ENCODE results near the gene PLSCR2. TPM values are rescaled to one million over a fixed set of nuclear protein-coding genes. Genes with fewer than 3 reads are reported as not detected.

Gene PLSCR2
- total RNA-seq, 1 experiment from 2014 or later: not detected

- Histone ChIP-seq H4K20me1 (ENCODE audit: insufficient read depth) (no peaks in the 10 kb centered on the region), H3K9me2 (ENCODE audit: insufficient read depth) (peaks cover 3% of the 10 kb centered on the region; the same call in 1 of the 2 replicates), H3K9ac (ENCODE audit: low read length) (no peak overlapping the region), H3K4me3 (replicated peaks in 1 of 2; ENCODE audit: low read depth in 1 of 2, low read length in 2 of 2) (no peak overlapping the region), H3K27me3 (ENCODE audit: insufficient read depth, low read length) (no peaks in the 10 kb centered on the region), H3K36me3 (ENCODE audit: control insufficient read depth in 1 of 2, insufficient read depth in 2 of 2, low read length in 2 of 2) (no peaks in the 10 kb centered on the region), H3K9me3 (ENCODE audit: control insufficient read depth in 1 of 2, insufficient read depth in 1 of 2, low read depth in 1 of 2, low read length in 2 of 2) (no peaks in the 10 kb centered on the region), H3K27ac (ENCODE audit: low read depth, low read length) (no peak overlapping the region), H3K4me2 (ENCODE audit: low read length) (no peak overlapping the region), H3K79me2 (ENCODE audit: insufficient read depth, low read length) (no peaks in the 10 kb centered on the region), H2AFZ (ENCODE audit: low read depth, low read length, poor library complexity, severe bottlenecking) (no peak overlapping the region), H3K4me1 (ENCODE audit: control insufficient read depth in 1 of 2, insufficient read depth in 2 of 2, low read length in 2 of 2) (no peaks in the 10 kb centered on the region)
- RAD21 ChIA-PET (ENCODE audit: low non-redundant PET in 1 of 2, low total read pairs in 2 of 2, uncharacterized antibody in 2 of 2, unreplicated experiment in 2 of 2): no interaction called here
- TF ChIP-seq ZBTB33 (IDR thresholded peaks at IDR 0.05; ENCODE audit: extremely low read depth, insufficient replicate concordance, low read length) (no peak), EZH2 (IDR thresholded peaks at IDR 0.05) (no peak), RAD21 (IDR thresholded peaks at IDR 0.05; ENCODE audit: low read depth) (no peak), POLR2AphosphoS5 (IDR thresholded peaks at IDR 0.05; ENCODE audit: low read depth, low read length) (no peak), JUND (IDR thresholded peaks at IDR 0.05) (no peak), POLR2A (IDR thresholded peaks at IDR 0.05; ENCODE audit: borderline replicate concordance, extremely low read depth, insufficient read depth, insufficient read length) (no peak), YY1 (IDR thresholded peaks at IDR 0.05; ENCODE audit: extremely low read depth, insufficient replicate concordance, low read depth, low read length) (no peak), ELF1 (IDR thresholded peaks at IDR 0.05; ENCODE audit: borderline replicate concordance, low read depth) (no peak), ZFX (IDR thresholded peaks at IDR 0.05) (no peak), EZH2phosphoT487 (IDR thresholded peaks at IDR 0.05; ENCODE audit: borderline replicate concordance) (no peak), ZNF274 (IDR thresholded peaks at IDR 0.05; ENCODE audit: low read depth, low read length) (no peak)
- intact Hi-C loops (cut with micrococcal nuclease): no loop called here
- no TSS peak for BruUV-seq (replicated peaks)
- no peak for ATAC-seq
- CTCF ChIA-PET: no interaction called here
- DNase-seq (ENCODE audit: low read depth, low spot score): no peak
- POLR2A ChIA-PET: interaction anchor here (0.7 kb wide), 1 partner anchor 1128 kb away, joined by 3 read pairs; no protein-coding TSS in a partner anchor
Measured at GRCh38 chr3:146493761-146494160, 24.4 kb upstream of the PLSCR2 start.
